Neural crest cell (in vitro differentiated cells): ENCODE measurements around the gene KRTAP5-1. TPM values are rescaled to one million over a fixed set of nuclear protein-coding genes. Genes with fewer than 3 reads are reported as not detected.
"Not testable (repeated sequence)": the region's sequence is repeated elsewhere in the genome, so short reads cannot be mapped to it uniquely, and the experiment has no call there.

ENCODE experiments used
- DNase-seq: peaks from one replicate; pipeline ENCODE4 v3.0.0; 2021; ENCODE audit warnings: low read depth, mixed read lengths, low spot score
- H3K27ac Mint-ChIP-seq: one replicate; pipeline ENCODE4 v1.8.0; 2021; ENCODE audit warnings: mild to moderate bottlenecking, mixed read lengths; ENCODE audit not compliant: unreplicated experiment
- H3K27me3 Mint-ChIP-seq: 2 replicates; pipeline ENCODE4 v1.8.0; 2021; ENCODE audit warnings: low read depth, mild to moderate bottlenecking, mixed read lengths
- H3K36me3 Mint-ChIP-seq: 2 replicates; pipeline ENCODE4 v1.8.0; 2021; ENCODE audit warnings: low read depth, mild to moderate bottlenecking, mixed read lengths
- H3K4me1 Mint-ChIP-seq: 2 replicates; pipeline ENCODE4 v1.8.0; 2021; ENCODE audit warnings: mixed read lengths
- H3K4me3 Mint-ChIP-seq: one replicate; pipeline ENCODE4 v1.8.0; 2021; ENCODE audit warnings: mild to moderate bottlenecking, mixed read lengths
- H3K9me3 Mint-ChIP-seq: 2 replicates; pipeline ENCODE4 v1.8.0; 2021; ENCODE audit warnings: mixed read lengths
- total RNA-seq: library from RNA; stranded (reverse); gene quantifications from 2 replicates; pipeline ENCODE4 v1.2.1, GENCODE V29; 2021
- TF ChIP-seq, protein P1 (sequence below): fragments of 200-600 bp; sonication (generic); conservative IDR thresholded peaks from 2 replicates; pipeline ENCODE4 v1.5.0; 2021; ENCODE audit warnings: antibody characterized with exemption, mild to moderate bottlenecking

The KRTAP5-1 gene
- total RNA-seq, 1 donor from 2014 or later: not detected

DNA sequence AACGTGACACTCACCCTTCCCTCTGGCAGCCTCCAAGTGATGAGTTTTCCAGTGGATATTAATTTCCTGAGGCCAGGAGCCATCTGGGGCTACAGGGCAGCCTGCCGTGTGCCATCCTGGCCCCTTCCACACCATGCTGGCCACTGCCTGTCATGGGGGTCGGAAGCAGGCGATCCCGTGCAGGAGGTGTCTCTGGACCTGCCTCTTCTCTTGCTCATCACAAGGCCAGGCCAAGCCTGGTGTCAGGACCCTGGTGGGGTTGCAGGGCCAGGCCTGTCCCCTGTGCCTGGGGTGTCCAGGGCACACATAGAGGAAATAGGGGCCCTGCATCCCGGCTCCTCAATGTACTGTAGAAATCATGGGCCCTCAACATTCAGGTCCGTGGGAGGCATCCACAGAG is 19.6 kb upstream of the KRTAP5-1 start:
- no peak overlapping the region for H3K4me3 Mint-ChIP-seq
- DNase-seq: no peak
- no peaks in the 10 kb centered on the region for H3K36me3 Mint-ChIP-seq
- peaks cover 45% of the 10 kb centered on the region for H3K27me3 Mint-ChIP-seq
- no peak overlapping the region for H3K27ac Mint-ChIP-seq
- TF ChIP-seq, protein P1, sequence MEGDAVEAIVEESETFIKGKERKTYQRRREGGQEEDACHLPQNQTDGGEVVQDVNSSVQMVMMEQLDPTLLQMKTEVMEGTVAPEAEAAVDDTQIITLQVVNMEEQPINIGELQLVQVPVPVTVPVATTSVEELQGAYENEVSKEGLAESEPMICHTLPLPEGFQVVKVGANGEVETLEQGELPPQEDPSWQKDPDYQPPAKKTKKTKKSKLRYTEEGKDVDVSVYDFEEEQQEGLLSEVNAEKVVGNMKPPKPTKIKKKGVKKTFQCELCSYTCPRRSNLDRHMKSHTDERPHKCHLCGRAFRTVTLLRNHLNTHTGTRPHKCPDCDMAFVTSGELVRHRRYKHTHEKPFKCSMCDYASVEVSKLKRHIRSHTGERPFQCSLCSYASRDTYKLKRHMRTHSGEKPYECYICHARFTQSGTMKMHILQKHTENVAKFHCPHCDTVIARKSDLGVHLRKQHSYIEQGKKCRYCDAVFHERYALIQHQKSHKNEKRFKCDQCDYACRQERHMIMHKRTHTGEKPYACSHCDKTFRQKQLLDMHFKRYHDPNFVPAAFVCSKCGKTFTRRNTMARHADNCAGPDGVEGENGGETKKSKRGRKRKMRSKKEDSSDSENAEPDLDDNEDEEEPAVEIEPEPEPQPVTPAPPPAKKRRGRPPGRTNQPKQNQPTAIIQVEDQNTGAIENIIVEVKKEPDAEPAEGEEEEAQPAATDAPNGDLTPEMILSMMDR: no peak
- H3K4me1 Mint-ChIP-seq: peaks cover 9% of the 10 kb centered on the region
- peaks cover 5% of the 10 kb centered on the region for H3K9me3 Mint-ChIP-seq

DNA sequence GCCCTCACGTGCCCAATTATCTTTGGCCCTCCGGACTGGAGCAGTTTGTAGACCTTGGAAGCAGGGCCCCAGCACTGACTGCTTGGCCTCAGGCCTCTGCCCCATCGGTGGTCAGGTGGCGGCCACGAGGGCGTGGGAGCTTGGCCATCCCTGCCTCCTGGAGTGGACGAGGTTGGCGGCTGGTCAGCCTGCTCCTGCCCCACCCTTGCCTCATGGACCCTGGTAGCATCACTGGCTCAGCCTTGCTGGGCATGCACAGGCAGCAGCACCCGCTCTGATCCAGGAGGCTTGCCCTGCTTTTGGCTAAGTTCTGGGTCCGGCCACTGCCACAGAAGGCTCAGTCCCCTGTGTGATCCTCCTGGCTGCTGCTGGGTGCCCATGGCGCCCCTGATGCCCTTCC is 19.1 kb upstream of the KRTAP5-1 start:
- no peak for DNase-seq
- Mint-ChIP-seq H3K4me1 (peaks cover 9% of the 10 kb centered on the region), H3K9me3 (peaks cover 5% of the 10 kb centered on the region), H3K27me3 (peaks cover 51% of the 10 kb centered on the region), H3K27ac (no peak overlapping the region), H3K4me3 (no peak overlapping the region), H3K36me3 (no peaks in the 10 kb centered on the region)
- TF ChIP-seq, protein P1: no peak

DNA sequence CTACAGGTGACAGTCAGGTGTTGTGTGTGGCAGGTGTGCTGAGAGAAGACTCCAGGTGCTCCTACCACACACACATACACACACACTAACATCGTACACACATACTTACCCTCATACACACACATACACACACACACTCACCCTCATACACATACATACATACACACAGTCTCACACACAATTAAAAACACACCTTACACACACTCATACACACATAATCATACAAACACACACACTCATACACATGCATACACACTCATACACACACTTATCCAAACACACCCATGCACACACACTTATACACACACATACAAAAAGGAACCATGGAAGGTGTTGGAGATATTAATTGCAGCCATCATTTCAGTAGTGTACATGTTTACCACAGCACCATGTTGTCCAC is 18.5 kb upstream of the KRTAP5-1 start:
- peaks cover 54% of the 10 kb centered on the region for H3K27me3 Mint-ChIP-seq
- H3K4me3 Mint-ChIP-seq: no peak overlapping the region
- no peak for DNase-seq
- peaks cover 9% of the 10 kb centered on the region for H3K4me1 Mint-ChIP-seq
- TF ChIP-seq, protein P1: no peak
- H3K27ac Mint-ChIP-seq: no peak overlapping the region
- H3K36me3 Mint-ChIP-seq: no peaks in the 10 kb centered on the region
- peaks cover 5% of the 10 kb centered on the region for H3K9me3 Mint-ChIP-seq

DNA sequence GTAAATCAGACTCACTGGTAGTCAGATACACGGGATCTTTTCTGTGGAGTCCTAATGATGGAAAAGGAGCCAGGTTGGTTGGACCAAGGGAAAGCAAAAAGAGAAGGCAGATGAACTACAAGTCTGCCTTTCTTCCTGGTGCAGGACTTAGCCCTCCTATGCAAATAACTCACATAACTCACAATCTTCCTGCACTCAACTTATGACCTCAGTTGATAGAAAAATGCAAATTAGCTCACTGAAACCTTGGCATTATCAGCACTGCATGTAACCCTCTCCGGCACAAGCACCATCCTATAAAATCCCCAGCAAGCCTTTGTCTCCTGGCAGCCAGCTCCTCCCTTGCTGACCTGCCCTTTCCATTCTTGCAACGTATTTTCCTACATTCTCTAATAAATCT is 16.6 kb upstream of the KRTAP5-1 start:
- not testable (repeated sequence) for H3K9me3 Mint-ChIP-seq, H3K4me1 Mint-ChIP-seq, H3K36me3 Mint-ChIP-seq, H3K27ac Mint-ChIP-seq, H3K4me3 Mint-ChIP-seq, DNase-seq
- peaks cover 58% of the 10 kb centered on the region for H3K27me3 Mint-ChIP-seq

DNA sequence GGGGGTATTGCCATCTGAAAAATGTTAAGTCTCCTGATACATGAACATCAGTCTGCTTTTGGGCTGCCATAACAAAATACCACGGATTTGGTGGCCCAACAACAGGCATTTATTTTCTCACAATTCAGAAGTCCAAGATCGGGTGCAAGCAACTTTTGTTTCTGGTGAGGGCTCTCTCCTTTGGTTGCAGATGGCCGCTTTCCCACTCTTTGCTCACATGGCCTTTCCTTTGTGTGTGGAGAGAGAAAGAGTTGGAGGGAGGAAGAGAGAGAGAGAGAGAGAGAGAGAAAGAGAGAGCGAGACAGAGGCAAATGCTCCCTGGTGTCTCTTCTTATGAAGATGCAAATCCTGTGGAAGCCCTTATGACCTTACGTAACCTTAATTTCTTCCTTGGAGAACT is 15.5 kb upstream of the KRTAP5-1 start:
- Mint-ChIP-seq H3K27me3 (peaks cover 65% of the 10 kb centered on the region), H3K4me3 (no peak overlapping the region), H3K9me3 (peaks cover 5% of the 10 kb centered on the region), H3K36me3 (no peaks in the 10 kb centered on the region), H3K4me1 (peaks cover 6% of the 10 kb centered on the region), H3K27ac (no peak overlapping the region)
- no peak for DNase-seq
- TF ChIP-seq, protein P1: no peak

DNA sequence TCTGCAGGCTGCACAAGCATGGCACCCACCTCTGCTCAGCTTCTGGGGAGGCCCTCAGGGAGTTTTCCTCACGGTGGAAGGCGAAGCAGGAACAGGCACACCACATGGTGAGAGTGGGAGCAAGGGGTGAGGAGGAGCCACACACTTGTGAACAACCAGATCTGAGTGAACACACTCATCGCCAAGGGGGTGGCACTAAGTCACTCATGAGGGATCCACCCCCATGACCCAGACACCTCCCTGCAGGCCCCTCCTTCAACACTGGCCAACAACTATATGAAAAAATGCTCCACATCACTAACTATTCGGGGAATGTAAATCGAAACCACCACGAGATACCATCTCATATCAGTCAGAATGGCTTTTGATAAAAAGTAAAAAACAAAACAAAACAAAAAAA is 13.7 kb upstream of the KRTAP5-1 start:
- TF ChIP-seq, protein P1: no peak
- Mint-ChIP-seq H3K36me3 (no peaks in the 10 kb centered on the region), H3K4me3 (no peak overlapping the region), H3K4me1 (peaks cover 6% of the 10 kb centered on the region), H3K27me3 (peaks cover 83% of the 10 kb centered on the region), H3K27ac (no peak overlapping the region), H3K9me3 (peaks cover 5% of the 10 kb centered on the region)
- no peak for DNase-seq

DNA sequence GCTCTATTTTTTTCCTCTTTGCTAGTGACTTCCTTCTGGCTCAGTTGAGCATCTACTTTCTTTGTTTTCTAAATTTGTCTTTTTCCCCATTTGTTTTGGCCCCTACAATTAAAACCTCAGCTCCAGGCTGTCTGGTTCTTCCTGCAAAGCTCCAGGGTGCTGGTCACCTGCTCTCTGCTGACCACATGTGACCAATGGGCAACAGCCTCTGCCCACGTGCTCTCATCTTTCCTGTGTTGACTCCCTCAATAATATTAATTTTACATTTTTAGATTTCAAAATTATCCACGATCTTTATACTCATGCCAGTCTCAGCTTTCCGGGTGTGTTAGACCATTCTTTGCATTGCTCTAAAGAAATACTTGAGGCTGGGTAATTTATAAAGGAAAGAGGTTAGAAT is 13.3 kb upstream of the KRTAP5-1 start:
- peaks cover 84% of the 10 kb centered on the region for H3K27me3 Mint-ChIP-seq
- H3K9me3 Mint-ChIP-seq, H3K27ac Mint-ChIP-seq, H3K36me3 Mint-ChIP-seq, H3K4me3 Mint-ChIP-seq, H3K4me1 Mint-ChIP-seq, DNase-seq: not testable (repeated sequence)
